Endothelial cell of umbilical vein (primary cell): ENCODE results near the gene DDIT3.

Source experiments
- EZH2 ChIP-seq: IDR thresholded peaks from 2 replicates; pipeline ENCODE4 v1.6.1; 2012; ENCODE audit warnings: borderline replicate concordance, low read depth, mild to moderate bottlenecking, moderate library complexity, low read length, inconsistent platforms; ENCODE audit not compliant: severe bottlenecking
- GATA2 ChIP-seq: IDR thresholded peaks from 2 replicates; pipeline ENCODE4 v1.7.0; 2011; ENCODE audit warnings: low read depth, mild to moderate bottlenecking, moderate library complexity, mixed read lengths, low read length; ENCODE audit not compliant: insufficient read length, insufficient read depth
- POLR2A ChIP-seq: IDR thresholded peaks from 2 replicates; pipeline ENCODE4 v1.6.1; 2012; ENCODE audit warnings: low read depth, mild to moderate bottlenecking, control low read depth, low read length
- TF ChIP-seq, protein P1 (sequence below), 2 donors: IDR thresholded peaks; 1 replicate in 1 of 2; 2 replicates in 1 of 2; pipeline ENCODE4 v1.5.1; 2011; ENCODE audit warnings: low read length in 2 of 2, mild to moderate bottlenecking in 2 of 2, moderate library complexity in 2 of 2, control low read depth in 1 of 2, inconsistent platforms in 1 of 2, low read depth in 1 of 2; ENCODE audit not compliant: insufficient read depth in 1 of 2; ENCODE audit errors: extremely low read depth in 1 of 2
- TF ChIP-seq, protein P2 (sequence below): IDR thresholded peaks from 2 replicates; pipeline ENCODE4 v1.6.1; 2011; ENCODE audit not compliant: insufficient read depth, insufficient read length

- TF ChIP-seq POLR2A (no peak), GATA2 (no peak), EZH2 (no peak)
- TF ChIP-seq, protein P1, sequence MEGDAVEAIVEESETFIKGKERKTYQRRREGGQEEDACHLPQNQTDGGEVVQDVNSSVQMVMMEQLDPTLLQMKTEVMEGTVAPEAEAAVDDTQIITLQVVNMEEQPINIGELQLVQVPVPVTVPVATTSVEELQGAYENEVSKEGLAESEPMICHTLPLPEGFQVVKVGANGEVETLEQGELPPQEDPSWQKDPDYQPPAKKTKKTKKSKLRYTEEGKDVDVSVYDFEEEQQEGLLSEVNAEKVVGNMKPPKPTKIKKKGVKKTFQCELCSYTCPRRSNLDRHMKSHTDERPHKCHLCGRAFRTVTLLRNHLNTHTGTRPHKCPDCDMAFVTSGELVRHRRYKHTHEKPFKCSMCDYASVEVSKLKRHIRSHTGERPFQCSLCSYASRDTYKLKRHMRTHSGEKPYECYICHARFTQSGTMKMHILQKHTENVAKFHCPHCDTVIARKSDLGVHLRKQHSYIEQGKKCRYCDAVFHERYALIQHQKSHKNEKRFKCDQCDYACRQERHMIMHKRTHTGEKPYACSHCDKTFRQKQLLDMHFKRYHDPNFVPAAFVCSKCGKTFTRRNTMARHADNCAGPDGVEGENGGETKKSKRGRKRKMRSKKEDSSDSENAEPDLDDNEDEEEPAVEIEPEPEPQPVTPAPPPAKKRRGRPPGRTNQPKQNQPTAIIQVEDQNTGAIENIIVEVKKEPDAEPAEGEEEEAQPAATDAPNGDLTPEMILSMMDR (IDR thresholded peaks at IDR 0.05; ENCODE audit: extremely low read depth in 1 of 2, insufficient read depth in 1 of 2, low read depth in 1 of 2, low read length in 2 of 2): no peak
- TF ChIP-seq, protein P2, sequence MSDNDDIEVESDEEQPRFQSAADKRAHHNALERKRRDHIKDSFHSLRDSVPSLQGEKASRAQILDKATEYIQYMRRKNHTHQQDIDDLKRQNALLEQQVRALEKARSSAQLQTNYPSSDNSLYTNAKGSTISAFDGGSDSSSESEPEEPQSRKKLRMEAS: no peak
These were observed 31.5 kb upstream of the DDIT3 start for GRCh38 chr12:57551637-57552305.
